Measurements from ENCODE around the gene RPL12.

The RPL12 gene

GRCh38 chr9:127437497-127438264 is 13.5 kb downstream of the RPL12 start:
- no peak for DNase-seq

DNA sequence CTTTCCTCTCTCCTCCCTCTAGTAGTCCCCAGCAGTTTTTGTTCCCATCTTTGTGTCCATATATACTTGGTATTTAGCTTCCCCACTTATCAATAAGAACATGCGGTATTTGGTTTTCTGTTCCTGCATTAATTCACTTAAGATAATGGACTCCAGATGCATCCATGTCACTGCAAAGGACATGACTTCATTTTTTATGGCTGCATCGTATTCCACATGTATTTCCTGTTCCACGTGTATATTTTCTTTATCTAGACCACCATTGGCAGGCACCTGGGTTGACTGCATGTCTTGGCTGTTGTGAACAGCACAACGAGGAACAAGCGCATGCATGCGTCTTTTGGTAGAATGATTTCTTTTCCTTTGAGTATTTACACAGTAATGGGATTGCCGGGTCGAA is 20.8 kb downstream of the RPL12 start:
- no peak for DNase-seq

DNA sequence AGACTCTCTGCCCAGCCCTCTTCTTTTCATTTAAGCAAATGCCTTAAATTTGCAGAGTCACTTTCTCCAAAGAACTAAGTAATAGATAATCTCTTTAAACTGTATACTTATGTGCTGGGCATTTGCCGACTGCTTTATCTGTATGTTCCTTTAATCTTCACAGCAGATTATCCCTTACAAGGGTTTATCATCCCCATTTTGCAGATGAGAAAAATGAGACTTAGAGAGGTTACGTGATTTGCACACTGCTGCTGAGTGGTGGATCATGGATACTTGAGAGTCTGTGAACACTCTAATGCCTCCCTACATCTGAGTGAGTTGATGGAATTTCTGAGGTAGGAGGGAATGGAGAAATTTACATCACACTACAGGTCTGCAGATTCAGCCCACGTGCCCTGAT is 22.9 kb downstream of the RPL12 start:
- DNase-seq, result no peak

- no peak for DNase-seq
These were observed 24.4 kb downstream of the RPL12 start for GRCh38 chr9:127426756-127427155.

GRCh38 chr9:127424676-127424999 is 26.6 kb downstream of the RPL12 start:
- peak; percentile 63 for DNase-seq

DNA sequence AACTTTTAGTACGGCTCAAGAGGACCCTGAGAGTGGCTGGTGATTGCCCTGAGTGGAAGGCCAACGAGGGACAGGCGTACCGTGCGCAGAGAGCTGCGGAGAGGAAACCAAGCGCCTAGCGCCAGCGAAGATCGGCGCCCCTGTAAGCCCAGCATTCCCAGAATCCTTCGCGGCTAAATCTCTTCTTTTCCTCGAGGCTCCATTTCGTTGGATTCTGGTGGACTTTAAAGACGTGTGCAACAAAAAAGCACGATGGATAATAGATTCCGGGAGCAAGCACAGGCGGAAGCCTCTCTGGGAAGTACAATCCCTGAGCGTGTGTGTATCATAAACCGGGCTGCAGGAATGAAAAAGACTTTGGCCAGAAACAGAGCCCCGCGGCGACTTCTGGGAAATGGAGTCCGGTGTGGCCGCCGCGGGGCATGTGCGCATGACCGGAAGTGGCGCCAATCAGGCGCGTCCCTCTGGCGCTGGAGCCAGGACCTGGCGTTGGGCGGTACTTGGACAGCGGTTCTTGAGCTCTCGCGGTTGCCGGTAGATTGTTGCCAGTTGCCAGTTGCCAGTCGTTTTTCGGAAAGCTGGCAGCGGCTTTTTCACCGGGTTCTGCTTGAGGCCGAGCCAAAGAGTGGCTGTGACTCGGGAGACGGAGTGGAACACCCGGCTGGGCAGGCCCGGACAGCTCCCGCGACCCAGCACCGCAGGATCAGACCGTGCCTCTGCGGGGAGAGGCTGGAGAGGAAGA is 27.1 kb downstream of the RPL12 start, which contains the start of gene ZNF79:
TSS of gene ZNF79 (plus strand) at position 449 of the 742 bp plus-strand sequence. CDS start 406 bp downstream, outside the sequence.
- peak; percentile 97 for DNase-seq

GRCh38 chr9:127423476-127423933 is 27.7 kb downstream of the RPL12 start:
- DNase-seq, result no peak

GRCh38 chr9:127422787-127423186 is 28.4 kb downstream of the RPL12 start:
- DNase-seq, result no peak

DNA sequence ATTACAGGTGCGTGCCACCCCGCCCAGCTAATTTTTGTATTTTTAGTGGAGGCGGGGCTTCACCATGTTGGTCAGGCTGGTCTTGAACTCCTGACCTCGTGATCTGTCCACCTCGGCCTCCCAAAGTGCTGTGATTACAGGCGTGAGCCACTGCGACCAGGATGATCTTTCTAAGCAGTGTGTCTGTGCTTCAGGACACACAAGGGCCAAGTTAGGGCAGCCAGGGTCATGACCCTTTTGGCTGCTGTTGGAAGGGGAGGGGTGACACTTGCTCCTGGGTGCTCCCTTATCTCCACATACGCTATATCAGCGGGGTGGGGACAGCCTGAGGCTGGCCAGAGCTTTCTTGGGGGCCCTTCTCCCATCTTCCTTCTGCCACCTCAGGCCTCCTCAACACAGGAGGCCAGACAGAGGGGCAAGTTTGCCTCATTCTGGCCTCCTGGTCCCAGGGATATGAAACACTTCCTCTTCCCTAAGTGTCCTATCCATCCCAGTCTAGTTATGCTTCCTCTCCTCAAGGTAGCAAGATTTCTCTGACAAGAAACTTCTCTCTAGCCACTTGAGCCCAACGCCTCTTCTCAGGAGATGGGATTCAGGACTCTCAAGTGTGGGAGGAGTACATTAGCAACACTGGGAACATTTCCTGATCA is 28.9 kb downstream of the RPL12 start:
- DNase-seq, result no peak

- DNase-seq, result no peak
These were observed 30.1 kb downstream of the RPL12 start for GRCh38 chr9:127421057-127421456.

GRCh38 chr9:127419348-127419747 is 31.9 kb downstream of the RPL12 start:
- no peak for DNase-seq

- DNase-seq, result no peak
These were observed 33.2 kb downstream of the RPL12 start for GRCh38 chr9:127418037-127418471.

GRCh38 chr9:127417131-127418036 is 33.8 kb downstream of the RPL12 start:
- DNase-seq, result no peak

- no peak for DNase-seq
These were observed 35.5 kb downstream of the RPL12 start for GRCh38 chr9:127415657-127416056.

GRCh38 chr9:127415141-127415540 is 36.1 kb downstream of the RPL12 start:
- DNase-seq, result no peak

GRCh38 chr9:127411122-127411521 is 40.1 kb downstream of the RPL12 start:
- no peak for DNase-seq

- no peak for DNase-seq
These were observed 43.7 kb downstream of the RPL12 start for GRCh38 chr9:127407492-127407843.

DNA sequence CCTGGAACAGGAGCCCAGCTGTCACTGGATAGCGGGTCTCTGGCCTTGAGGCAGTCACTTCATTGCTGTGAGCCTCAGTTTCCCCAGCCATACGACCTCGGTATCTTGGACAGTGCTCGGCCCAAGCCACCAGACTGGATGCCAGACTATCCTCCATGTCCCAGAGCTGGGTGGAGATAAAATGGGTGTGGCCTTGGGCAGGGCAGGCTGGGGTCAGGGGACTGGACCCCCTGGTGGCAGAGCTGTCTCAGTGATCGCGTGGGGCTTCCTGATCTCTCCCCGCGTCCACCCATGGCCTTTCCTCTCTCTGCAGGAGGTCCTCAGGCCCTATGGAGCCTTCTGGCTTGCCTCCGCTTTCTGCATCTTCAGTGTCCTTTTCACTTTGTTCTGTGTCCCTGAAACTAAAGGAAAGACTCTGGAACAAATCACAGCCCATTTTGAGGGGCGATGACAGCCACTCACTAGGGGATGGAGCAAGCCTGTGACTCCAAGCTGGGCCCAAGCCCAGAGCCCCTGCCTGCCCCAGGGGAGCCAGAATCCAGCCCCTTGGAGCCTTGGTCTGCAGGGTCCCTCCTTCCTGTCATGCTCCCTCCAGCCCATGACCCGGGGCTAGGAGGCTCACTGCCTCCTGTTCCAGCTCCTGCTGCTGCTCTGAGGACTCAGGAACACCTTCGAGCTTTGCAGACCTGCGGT is 44.3 kb downstream of the RPL12 start:
- DNase-seq, result no peak

DNA sequence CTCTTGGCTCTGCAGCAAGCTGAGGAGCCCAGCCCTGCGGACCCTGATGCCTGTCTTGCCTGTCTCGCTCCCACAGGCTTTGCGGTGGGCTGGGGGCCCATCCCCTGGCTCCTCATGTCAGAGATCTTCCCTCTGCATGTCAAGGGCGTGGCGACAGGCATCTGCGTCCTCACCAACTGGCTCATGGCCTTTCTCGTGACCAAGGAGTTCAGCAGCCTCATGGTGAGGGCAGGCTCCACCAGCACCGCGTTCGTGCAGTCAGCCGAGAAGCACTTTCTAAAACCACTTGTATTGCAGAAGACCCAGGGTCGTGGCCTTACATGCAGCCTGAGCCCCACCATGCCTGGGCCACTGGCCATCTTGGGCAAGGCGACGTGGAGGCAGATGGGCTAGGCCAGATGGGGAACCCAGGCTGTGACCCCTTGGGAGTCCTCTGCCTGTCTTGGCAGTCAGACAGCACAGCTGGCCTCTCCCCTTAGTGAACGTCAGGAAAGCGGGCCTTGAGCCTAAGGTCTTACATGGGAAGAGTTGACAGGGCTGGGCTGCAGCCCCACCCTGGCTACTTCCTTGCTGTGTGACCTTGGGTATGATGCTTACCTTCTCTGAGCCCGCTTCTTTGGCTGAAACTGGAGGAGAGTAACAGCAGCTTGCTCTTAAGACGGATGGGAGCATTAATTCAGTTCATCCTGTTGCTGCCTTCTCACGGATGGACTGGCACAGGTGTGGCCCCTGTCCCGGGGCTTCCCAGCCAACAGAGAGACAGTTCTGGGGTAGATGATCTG is 45.7 kb downstream of the RPL12 start:
- DNase-seq, result no peak

DNA sequence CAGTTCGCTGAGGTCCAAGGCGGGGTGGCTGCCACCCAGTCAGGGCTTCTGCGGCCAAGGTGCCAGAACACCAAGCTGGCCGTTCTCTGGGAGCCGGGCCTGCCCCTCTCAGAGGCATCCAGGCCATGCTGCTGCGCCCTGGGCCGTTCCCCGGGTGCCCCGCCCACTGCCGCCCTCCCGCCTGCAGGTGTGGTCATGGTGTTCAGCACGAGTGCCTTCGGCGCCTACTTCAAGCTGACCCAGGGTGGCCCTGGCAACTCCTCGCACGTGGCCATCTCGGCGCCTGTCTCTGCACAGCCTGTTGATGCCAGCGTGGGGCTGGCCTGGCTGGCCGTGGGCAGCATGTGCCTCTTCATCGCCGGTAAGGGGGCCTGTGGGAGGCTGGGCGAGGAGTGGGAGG is 46.6 kb downstream of the RPL12 start:
- DNase-seq, result no peak

- no peak for DNase-seq
These were observed 47.6 kb downstream of the RPL12 start for GRCh38 chr9:127403507-127404192.
